ENCODE results near the gene QRFP.
"Not testable (repeated sequence)": the region's sequence is repeated elsewhere in the genome, so short reads cannot be mapped to it uniquely, and the experiment has no call there.

QRFP gene

GRCh38 chr9:130849356-130849755 lies 47.3 kb downstream of the QRFP start:
- DNase-seq (ENCODE audit: low read depth): no peak

GRCh38 chr9:130848514-130848913 lies 48.1 kb downstream of the QRFP start:
- DNase-seq (ENCODE audit: low read depth): not testable (repeated sequence)

- no peak for DNase-seq (ENCODE audit: low read depth)
These were observed 49.0 kb downstream of the QRFP start for GRCh38 chr9:130847306-130848217.

- no peak for DNase-seq (ENCODE audit: low read depth)
These were observed 49.9 kb downstream of the QRFP start for GRCh38 chr9:130846487-130847305.

GRCh38 chr9:130845901-130846481 lies 50.6 kb downstream of the QRFP start:
- no peak for DNase-seq (ENCODE audit: low read depth)

GRCh38 chr9:130845254-130845653 lies 51.4 kb downstream of the QRFP start:
- no peak for DNase-seq (ENCODE audit: low read depth)

- DNase-seq (ENCODE audit: low read depth): no peak
These were observed 52.6 kb downstream of the QRFP start for GRCh38 chr9:130844044-130844451.

- DNase-seq (ENCODE audit: low read depth): no peak
These were observed 53.3 kb downstream of the QRFP start for GRCh38 chr9:130843049-130843908.

Data from stimulated activated CD8-positive, alpha-beta memory T cell treated with anti-CD3 and anti-CD28 coated beads, Interleukin-7, amount 100 ng/mL, for 24 hours (primary cell).